Activated CD8-positive, alpha-beta memory T cell treated with anti-CD3 and anti-CD28 coated beads, Interleukin-2, amount 50 U/mL, for 1 hour (primary cell): Measurements from ENCODE around the gene RRAD.

Experiments
- DNase-seq: peaks from one replicate; pipeline ENCODE4 v3.0.0-alpha.2; 2020; ENCODE audit errors: extremely low read depth

RRAD gene

GRCh38 chr16:66917741-66918140, 7.6 kb downstream of the RRAD start:
- no peak for DNase-seq

- DNase-seq = no peak
Observed at GRCh38 chr16:66916518-66916917, 8.8 kb downstream of the RRAD start.

- no peak for DNase-seq
Observed at GRCh38 chr16:66915041-66915440, 10.3 kb downstream of the RRAD start.

- no peak for DNase-seq
Observed at GRCh38 chr16:66914541-66914940, 10.8 kb downstream of the RRAD start.

GRCh38 chr16:66913711-66914110, 11.6 kb downstream of the RRAD start:
- no peak for DNase-seq

- DNase-seq = no peak
Observed at GRCh38 chr16:66913081-66913480, 12.3 kb downstream of the RRAD start.

GRCh38 chr16:66911801-66912200, 13.5 kb downstream of the RRAD start:
- no peak for DNase-seq

- no peak for DNase-seq
Observed at GRCh38 chr16:66911112-66911511, 14.2 kb downstream of the RRAD start.

- DNase-seq = no peak
Observed at GRCh38 chr16:66910175-66910940, 15.0 kb downstream of the RRAD start.

- DNase-seq = no peak
Observed at GRCh38 chr16:66908762-66909559, 16.4 kb downstream of the RRAD start.

GRCh38 chr16:66908116-66908515, 17.2 kb downstream of the RRAD start:
- no peak for DNase-seq

GRCh38 chr16:66906916-66907836, 18.2 kb downstream of the RRAD start:
- DNase-seq = no peak

- no peak for DNase-seq
Observed at GRCh38 chr16:66905633-66906539, 19.4 kb downstream of the RRAD start.

- DNase-seq = no peak
Observed at GRCh38 chr16:66904846-66905632, 20.3 kb downstream of the RRAD start.

GRCh38 chr16:66904428-66904845, 20.9 kb downstream of the RRAD start:
- DNase-seq = no peak

- no peak for DNase-seq
Observed at GRCh38 chr16:66903544-66904427, 21.5 kb downstream of the RRAD start.

GRCh38 chr16:66902648-66903543, 22.4 kb downstream of the RRAD start:
- no peak for DNase-seq

GRCh38 chr16:66901626-66902025, 23.7 kb downstream of the RRAD start:
- DNase-seq = no peak
